GM18498 (cell line): ENCODE measurements around the gene ASPHD2.
"Not testable (repeated sequence)": the region's sequence is repeated elsewhere in the genome, so short reads cannot be mapped to it uniquely, and the experiment has no call there.

Experiments used
- ATAC-seq: cut with Tn5 transposase; IDR thresholded peaks from one replicate; pipeline ENCODE4 v1.9.1; 2021; ENCODE audit warnings: mild to moderate bottlenecking, moderate library complexity; ENCODE audit not compliant: unreplicated experiment

ASPHD2 gene, protein sequence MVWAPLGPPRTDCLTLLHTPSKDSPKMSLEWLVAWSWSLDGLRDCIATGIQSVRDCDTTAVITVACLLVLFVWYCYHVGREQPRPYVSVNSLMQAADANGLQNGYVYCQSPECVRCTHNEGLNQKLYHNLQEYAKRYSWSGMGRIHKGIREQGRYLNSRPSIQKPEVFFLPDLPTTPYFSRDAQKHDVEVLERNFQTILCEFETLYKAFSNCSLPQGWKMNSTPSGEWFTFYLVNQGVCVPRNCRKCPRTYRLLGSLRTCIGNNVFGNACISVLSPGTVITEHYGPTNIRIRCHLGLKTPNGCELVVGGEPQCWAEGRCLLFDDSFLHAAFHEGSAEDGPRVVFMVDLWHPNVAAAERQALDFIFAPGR

GRCh38 chr22:26428515-26429457 is at the start of gene ASPHD2:
TSS of gene ASPHD2 (plus strand) at chr22:26429260. CDS start at chr22:26433616, 4,356 bp downstream.
- ATAC-seq: peak; percentile 77

DNA sequence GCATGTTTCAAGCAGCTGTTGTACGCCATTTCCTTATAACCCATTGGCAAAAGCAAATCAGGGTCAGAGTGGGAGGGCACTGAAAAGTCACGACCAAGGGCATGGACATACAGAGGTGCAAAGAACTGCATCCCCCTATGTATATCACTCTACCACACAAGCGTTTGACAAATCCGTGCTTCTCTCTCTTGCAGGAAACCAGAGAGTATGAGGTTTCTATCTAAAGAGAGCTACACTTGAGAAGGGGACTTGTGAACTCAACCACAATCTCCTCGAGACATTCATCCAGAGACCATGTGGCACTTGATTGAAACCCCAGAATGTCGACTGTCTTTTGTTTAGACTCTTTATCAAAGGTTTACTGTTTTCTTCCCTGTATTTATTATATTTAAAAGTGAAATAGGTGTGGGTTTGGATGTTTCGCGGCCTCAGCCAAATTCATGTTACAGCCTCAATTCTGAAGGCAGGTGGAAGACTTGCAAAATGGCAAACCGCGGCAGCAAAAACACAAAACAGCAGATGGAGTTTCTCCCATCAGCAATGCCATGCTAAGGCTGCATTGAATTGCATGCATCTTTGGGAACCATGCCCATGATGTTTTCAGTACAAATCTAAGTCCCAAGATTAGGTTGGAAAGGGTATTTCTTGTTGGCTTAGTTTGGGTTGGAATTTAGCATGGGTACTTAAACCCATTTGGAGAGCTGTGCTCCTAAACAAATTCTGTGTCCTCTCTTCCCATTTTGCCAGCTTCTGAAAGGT is 48.8 kb upstream of the ASPHD2 start:
- ATAC-seq: no peak

DNA sequence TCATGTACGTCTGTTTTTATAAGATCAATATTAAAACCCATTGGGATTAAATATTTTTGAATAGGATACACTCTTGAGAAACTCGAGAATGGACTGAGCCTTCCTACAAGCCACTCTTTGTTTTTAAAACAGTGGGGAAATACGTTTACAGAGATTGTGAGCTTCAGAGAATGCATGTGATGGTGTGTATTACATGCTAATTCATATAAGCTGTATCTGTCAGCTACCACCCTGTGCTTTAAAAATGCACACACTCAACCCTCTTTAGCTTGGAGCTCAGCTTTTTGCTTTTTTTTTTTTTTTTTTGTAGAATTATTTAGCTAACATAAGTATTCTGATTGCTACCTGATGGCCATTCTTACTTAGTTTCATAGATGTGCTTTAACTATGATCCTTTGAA is 46.3 kb upstream of the ASPHD2 start:
- no peak for ATAC-seq

- no peak for ATAC-seq
These were observed 45.0 kb upstream of the ASPHD2 start for GRCh38 chr22:26383968-26384556.

- ATAC-seq: no peak
These were observed 43.9 kb upstream of the ASPHD2 start for GRCh38 chr22:26385164-26385563.

- no peak for ATAC-seq
These were observed 39.9 kb upstream of the ASPHD2 start for GRCh38 chr22:26389125-26389524.

- no peak for ATAC-seq
These were observed 38.0 kb upstream of the ASPHD2 start for GRCh38 chr22:26391091-26391490.

- ATAC-seq: no peak
These were observed 37.4 kb upstream of the ASPHD2 start for GRCh38 chr22:26391623-26392022.

DNA sequence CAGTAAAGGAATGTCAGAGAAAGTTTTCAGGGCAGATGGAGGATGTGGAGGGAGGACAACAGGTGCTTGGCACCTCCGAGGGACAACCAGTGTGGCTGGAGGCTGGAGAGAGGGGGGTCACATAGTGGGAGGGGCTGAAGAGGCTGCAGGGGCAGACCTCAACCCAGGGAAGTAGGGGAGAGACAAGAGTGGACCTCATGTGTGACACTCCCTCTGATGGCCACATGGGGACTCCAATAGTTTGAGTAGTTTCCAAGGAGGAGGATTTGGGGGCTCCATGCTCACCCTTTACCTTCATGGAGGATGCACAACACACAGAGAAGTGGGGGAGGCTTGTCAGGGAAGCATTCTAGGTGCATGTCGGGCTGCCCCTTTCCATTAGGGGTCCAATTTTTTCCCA is 35.1 kb upstream of the ASPHD2 start:
- ATAC-seq: no peak

DNA sequence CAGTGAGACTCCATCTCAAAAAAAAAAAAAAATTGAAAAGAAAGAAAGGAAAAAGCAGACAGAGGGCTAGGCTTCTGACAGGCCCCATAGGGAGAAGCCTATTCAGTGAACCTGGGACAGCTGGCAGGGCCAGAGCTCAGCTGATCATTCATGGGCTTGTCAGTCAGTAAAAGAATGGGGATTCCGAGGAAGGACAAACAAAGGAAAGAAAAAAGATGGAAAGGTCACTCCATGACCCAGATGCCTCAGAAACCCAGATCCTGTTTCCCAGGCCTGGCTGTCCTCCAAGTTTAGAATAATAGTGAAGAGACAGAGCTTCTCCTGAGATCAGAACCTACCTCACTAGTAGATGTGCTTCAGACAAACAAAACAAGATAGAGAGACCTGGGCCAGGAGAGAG is 34.3 kb upstream of the ASPHD2 start:
- no peak for ATAC-seq

GRCh38 chr22:26395926-26396325 is 33.1 kb upstream of the ASPHD2 start:
- ATAC-seq: no peak

- ATAC-seq: no peak
These were observed 30.3 kb upstream of the ASPHD2 start for GRCh38 chr22:26398741-26399153.

DNA sequence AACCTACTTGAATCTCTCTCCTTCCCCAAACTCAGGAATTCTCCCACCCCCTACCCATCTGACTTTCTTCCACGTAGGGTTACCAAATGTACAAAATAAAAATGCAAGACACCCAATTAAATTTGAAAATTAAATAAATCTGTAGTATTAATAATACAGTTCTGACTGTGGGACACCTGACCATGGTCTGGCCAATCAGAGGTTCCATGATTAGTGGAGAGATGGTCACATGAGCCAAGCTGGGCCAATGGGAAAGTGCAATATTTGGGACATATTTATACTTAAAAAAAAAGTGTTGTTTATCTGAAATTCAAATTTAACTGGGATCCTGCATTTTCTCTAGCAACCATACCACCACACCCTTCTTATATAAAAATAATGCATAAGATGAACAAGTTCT is 29.8 kb upstream of the ASPHD2 start:
- no peak for ATAC-seq

DNA sequence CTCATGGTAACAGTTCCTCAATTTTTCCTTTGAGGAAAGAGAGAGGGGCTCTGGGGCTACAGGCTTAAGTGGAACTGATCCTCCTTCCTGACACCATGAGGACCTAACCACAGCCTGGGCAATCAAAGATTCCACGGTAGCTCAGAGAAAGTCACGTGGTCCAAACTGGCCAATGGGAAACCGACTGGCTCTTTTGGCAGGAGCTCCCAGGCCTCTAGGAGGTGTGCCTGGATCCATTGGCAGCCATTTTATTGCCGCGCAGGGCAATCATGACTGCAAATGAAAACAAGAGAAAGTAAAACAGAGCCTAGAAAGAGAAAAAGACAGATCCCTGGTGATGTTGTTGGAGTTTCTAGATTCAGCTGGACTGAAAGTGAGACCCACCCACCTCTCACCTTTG is 27.3 kb upstream of the ASPHD2 start:
- no peak for ATAC-seq

- ATAC-seq: no peak
These were observed 24.1 kb upstream of the ASPHD2 start for GRCh38 chr22:26404851-26405421.

GRCh38 chr22:26406118-26406517 is 22.9 kb upstream of the ASPHD2 start:
- no peak for ATAC-seq

- ATAC-seq: not testable (repeated sequence)
These were observed 20.4 kb upstream of the ASPHD2 start for GRCh38 chr22:26408562-26409220.

- no peak for ATAC-seq
These were observed 19.2 kb upstream of the ASPHD2 start for GRCh38 chr22:26409719-26410335.

GRCh38 chr22:26410386-26410785 is 18.7 kb upstream of the ASPHD2 start:
- no peak for ATAC-seq
